ENCODE measurements around the gene BANF2. TPM values are rescaled to one million over a fixed set of nuclear protein-coding genes. Genes with fewer than 3 reads are reported as not detected.
A peak's percentile ranks its signal among the peaks of the same experiment; 100 is the strongest.

Gene BANF2
- total and polyA plus RNA-seq, 2 of the 4 experiments (the other 2 are of a cell fraction) = not detected

GRCh38 chr20:17761604-17762003 is 61.8 kb downstream of the BANF2 start:
- in situ Hi-C loops (cut with MboI; ENCODE audit: low sequenced_read_pairs) (no loop called here), intact Hi-C loops (cut with micrococcal nuclease) (no loop called here), dilution Hi-C loops (cut with HindIII; ENCODE audit: low sequenced_read_pairs, unreplicated experiment) (no loop called here)
- ChIA-PET POLR2A (ENCODE audit: unreplicated experiment) (no interaction called here), CTCF (no interaction called here)
- no peak overlapping the region for H3K14ac ChIP-seq (replicated peaks; ENCODE audit: low read depth, low read length)
- peaks cover 2% of the 10 kb centered on the region for H3K27me3 ChIP-seq (ENCODE audit: control insufficient read depth, insufficient read depth, low read length)
- no peak overlapping the region for H3K4ac ChIP-seq (ENCODE audit: low read depth, low read length)
- WGBS, 2 experiments (ENCODE audit: extremely low coverage in 2 of 2, insufficient read length in 1 of 2) = no CpG with 5 or more reads among the region's 3 CpGs
- H3K56ac ChIP-seq (ENCODE audit: extremely low read depth, insufficient read depth, low read length) = no peak overlapping the region
- no peak overlapping the region for H3K4me3 ChIP-seq (ENCODE audit: insufficient read depth, low read depth, low read length)
- no peaks in the 10 kb centered on the region for H3K36me3 ChIP-seq (ENCODE audit: control insufficient read depth, insufficient read depth, low read length)
- H3K79me1 ChIP-seq (ENCODE audit: low read depth in 1 of 2, low read length in 2 of 2) = no peaks in the 10 kb centered on the region
- 0 out of 2 replicates have a peak, but pooled peaks cover 2% of the 10 kb centered on the region for H3K9me1 ChIP-seq (ENCODE audit: insufficient read depth, low read length)
- H3K9me3 ChIP-seq (ENCODE audit: control insufficient read depth, insufficient read depth, low read length) = peaks cover 12% of the 10 kb centered on the region
- H3K4me1 ChIP-seq (ENCODE audit: control insufficient read depth, insufficient read depth, low read length) = no peaks in the 10 kb centered on the region
- no peak overlapping the region for H3K4me2 ChIP-seq (ENCODE audit: low read depth, low read length)
- ATAC-seq (ENCODE audit: low read depth) (no peak; the same call in 1 of the 2 replicates), DNase-seq (no peak)
- no peak overlapping the region for H4K5ac ChIP-seq (ENCODE audit: low read depth, low read length)
- peak overlapping the region; percentile 0 for H2AFZ ChIP-seq (replicated peaks; ENCODE audit: low read length, poor library complexity)
- H4K8ac ChIP-seq (ENCODE audit: low read depth in 2 of 2, low read length in 2 of 2) = no peak overlapping the region
- no peak overlapping the region for H2AK9ac ChIP-seq (replicated peaks; ENCODE audit: low read depth, low read length, poor library complexity)
- H2BK5ac ChIP-seq (ENCODE audit: low read depth, low read length, poor library complexity, severe bottlenecking) = no peak overlapping the region
- no peaks in the 10 kb centered on the region for H4K20me1 ChIP-seq (ENCODE audit: insufficient read depth, low read length)
- BruUV-seq (replicated peaks) = no TSS peak
- no peak overlapping the region for H2AK5ac ChIP-seq (ENCODE audit: low read depth, low read length)
- H2BK120ac ChIP-seq (ENCODE audit: low read depth, low read length) = no peak overlapping the region
- no peak overlapping the region for H3K23ac ChIP-seq (ENCODE audit: low read depth, low read length)
- no peak overlapping the region for H3K9ac ChIP-seq (ENCODE audit: low read depth, low read length)
- H2BK20ac ChIP-seq (ENCODE audit: low read depth, low read length) = no peak overlapping the region
- H2BK15ac ChIP-seq (ENCODE audit: low read depth, low read length) = no peak overlapping the region
- no peak overlapping the region for H4K91ac ChIP-seq (ENCODE audit: insufficient read depth, low read depth, low read length)
- no peak overlapping the region for H3K18ac ChIP-seq (ENCODE audit: low read depth, low read length)
- no peak for TF ChIP-seq ELK1 (IDR thresholded peaks at IDR 0.05; ENCODE audit: borderline replicate concordance, low read depth, low read length)
- TF ChIP-seq USF2 (IDR thresholded peaks at IDR 0.05; ENCODE audit: low read depth, low read length) = peak; percentile 91
- TF ChIP-seq MXI1 (IDR thresholded peaks at IDR 0.05; ENCODE audit: borderline replicate concordance, low read depth, low read length) = no peak
- H3K27ac ChIP-seq (ENCODE audit: insufficient read depth, low read length) = no peak overlapping the region

Measured in IMR-90 (cell line).